NCI-H187 treated with DMSO at 0.1 percent for 48 hours (cell line): ENCODE results near the gene PUM1.
"Not testable (repeated sequence)": the region's sequence is repeated elsewhere in the genome, so short reads cannot be mapped to it uniquely, and the experiment has no call there.

Experiments used
- DNase-seq: peaks from one replicate; lab custom pipeline; 2025; lab: John Stamatoyannopoulos, UW

PUM1 gene

GRCh38 chr1:31062867-31063380, 2.6 kb downstream of the PUM1 start:
- no peak for DNase-seq

DNA sequence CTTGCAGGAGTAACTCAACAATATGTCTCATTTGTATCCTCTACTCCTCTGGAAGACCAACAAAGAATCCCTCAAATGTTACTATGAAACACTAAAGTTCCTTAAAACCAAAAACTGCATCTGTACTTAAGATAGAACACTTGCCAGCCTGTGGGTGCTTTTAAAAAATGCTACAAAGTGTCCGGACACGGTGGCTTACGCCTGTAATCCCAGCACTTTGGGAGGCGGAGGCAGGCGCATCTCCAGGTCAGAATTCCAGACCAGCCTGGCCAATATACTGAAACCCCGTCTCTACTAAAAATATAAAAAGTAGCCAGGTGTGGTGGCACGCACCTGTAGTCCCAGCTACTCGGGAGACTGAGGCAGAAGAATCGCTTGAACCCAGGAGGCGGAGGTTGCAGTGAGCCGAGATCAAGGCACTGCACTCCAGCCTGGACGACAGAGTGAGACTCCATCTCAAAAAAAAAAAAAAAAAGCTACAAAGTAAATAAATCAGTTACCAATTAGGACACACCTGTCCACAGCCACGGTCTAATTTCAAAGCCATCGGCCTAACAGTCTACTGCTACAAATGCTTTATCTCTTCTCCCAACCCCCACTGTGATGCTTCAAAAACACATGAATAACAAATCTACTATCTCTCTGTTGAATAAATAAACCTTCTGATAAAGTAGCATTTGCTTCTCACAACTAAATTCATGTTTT, 3.2 kb downstream of the PUM1 start:
- not testable (repeated sequence) for DNase-seq

- DNase-seq: no peak
Measured at GRCh38 chr1:31058012-31058411, 7.5 kb downstream of the PUM1 start.

GRCh38 chr1:31055953-31056352, 9.6 kb downstream of the PUM1 start:
- no peak for DNase-seq

- DNase-seq: no peak
Measured at GRCh38 chr1:31055501-31055900, 10.0 kb downstream of the PUM1 start.

DNA sequence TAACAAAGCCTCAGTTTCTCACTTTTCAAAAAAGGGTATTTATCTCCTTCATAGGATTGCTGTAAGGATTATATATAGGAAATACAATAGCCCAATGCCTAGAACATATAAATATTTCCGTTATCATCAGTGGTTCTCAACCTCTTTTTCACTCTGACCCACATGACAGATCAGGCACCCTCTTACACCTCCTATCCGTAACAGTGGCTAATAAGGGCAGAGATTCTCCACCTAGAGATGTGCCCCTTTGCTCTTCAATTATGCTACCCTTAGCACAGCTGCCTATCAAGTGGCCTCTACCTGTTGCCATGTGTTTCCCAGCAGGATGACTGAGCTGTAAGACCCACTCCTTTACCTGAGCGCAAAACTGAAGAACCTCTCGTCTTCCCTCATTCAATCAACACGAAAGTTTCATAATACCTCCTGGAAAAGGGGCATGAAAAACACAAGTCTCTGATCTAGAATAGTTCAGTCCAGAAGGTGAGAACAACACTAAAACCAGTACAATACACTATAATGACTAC, 10.5 kb downstream of the PUM1 start:
- no peak for DNase-seq

GRCh38 chr1:31054349-31054748, 11.2 kb downstream of the PUM1 start:
- no peak for DNase-seq

GRCh38 chr1:31052613-31053012, 12.9 kb downstream of the PUM1 start:
- not testable (repeated sequence) for DNase-seq

DNA sequence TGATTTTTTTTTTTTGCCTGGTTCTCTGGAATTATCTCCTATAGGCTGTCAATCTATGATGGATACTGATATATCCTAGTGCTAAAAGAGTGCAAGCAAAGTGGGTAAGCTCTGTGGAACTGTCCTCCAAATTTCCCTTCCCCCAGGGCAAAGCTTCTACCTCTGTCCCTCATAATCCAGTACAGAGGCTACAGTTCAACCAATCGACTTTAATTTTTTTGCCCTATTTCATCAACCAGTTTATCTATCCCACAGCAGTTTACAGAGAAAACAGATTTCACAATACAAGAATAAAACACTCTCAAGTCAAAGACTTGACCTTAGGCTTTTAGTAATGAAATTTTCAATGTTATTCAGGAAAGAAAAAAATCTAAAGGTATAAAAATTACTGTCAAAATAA, 13.9 kb downstream of the PUM1 start:
- no peak for DNase-seq

DNA sequence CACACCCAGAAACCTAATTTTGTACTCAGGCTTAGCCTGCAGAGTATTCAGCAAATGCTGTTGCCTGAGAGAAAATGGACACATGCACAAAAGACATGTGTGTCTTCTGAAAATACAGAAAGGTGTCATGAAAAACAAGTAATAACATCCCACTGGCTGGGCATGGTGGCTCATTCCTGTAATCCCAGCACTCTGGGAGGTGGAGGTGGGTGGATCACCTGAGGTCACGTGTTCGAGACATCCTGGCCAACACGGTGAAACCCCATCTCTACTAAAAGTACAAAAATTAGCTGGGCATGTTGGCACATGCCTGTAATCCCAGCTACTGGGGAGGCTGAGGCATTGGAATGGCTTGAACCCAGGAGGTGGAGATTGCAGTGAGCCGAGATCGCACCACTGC, 18.0 kb downstream of the PUM1 start:
- not testable (repeated sequence) for DNase-seq

- no peak for DNase-seq
Measured at GRCh38 chr1:31043631-31044030, 21.9 kb downstream of the PUM1 start.

GRCh38 chr1:31042656-31043055, 22.9 kb downstream of the PUM1 start:
- DNase-seq: no peak

DNA sequence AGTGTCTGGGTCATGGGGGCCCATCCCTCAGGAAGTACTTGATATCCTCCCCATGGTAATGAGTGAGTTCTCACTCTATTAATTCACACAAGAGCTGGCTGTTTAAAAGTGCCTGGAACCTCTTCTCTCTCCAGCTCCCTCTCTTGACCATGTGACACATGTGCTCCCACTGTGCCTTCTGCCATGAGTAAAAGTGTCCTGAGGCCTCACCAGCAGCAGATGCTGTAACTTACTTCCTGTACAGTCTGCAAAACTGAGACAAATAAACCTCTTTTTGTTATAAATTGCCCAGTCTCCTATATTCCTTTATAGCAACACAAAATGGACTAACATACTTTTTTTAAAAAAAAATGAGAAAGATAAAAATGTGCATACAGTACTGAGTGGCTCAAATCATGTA, 24.0 kb downstream of the PUM1 start:
- no peak for DNase-seq

DNA sequence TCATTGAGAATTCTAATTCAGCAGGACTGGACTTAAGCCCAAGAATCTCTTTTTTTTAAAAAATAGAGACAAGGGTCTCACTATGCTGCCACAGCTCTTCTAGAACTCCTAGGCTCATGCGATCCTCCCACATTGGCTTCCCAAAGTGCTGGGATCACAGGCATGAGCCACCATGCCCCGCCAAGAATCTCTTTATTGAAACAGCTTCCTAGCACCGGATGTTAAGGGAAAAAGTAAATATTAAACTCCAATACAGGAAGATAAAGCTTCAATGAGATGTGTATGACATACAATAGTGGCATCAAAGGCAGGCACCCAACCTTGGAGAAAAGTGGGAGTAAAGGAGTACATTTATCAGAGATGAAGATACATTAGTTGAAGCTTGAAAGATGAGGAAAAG, 25.5 kb downstream of the PUM1 start:
- DNase-seq: no peak

GRCh38 chr1:31038935-31039334, 26.6 kb downstream of the PUM1 start:
- not testable (repeated sequence) for DNase-seq

GRCh38 chr1:31038360-31038759, 27.2 kb downstream of the PUM1 start:
- no peak for DNase-seq

DNA sequence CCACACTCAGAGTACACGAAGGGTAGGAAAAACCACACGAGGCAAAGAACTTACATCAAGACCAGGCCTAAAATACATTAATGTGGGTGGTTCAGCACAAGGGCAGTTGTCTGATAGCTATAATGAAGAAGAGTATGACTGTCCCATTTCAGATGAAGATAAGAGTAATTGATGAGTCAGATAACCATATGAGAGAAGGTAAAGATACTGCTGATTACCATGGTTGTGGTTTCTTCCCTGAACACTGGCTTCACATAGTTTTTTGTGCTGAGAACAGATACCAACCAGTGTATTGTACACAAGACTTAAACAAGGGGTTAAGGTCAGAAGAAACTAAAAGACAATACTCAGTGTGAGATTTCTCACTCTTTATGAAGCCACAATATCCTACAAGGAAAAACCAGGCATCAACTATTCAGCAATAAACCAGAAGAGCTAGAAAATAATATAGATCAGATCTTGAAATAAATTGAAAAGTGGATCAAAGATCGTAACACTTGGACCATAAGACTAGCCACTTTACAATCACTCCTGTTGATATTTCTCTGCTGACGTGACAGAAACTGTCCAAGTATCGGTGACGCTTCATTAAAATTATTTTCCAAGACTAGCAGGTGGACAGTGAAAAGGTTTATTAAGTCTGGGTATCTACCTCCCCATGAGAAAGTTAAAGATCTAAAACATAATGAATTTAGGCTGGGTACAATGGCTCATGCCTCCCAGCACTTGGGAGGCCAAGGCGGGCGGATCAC, 28.6 kb downstream of the PUM1 start:
- DNase-seq: no peak

DNA sequence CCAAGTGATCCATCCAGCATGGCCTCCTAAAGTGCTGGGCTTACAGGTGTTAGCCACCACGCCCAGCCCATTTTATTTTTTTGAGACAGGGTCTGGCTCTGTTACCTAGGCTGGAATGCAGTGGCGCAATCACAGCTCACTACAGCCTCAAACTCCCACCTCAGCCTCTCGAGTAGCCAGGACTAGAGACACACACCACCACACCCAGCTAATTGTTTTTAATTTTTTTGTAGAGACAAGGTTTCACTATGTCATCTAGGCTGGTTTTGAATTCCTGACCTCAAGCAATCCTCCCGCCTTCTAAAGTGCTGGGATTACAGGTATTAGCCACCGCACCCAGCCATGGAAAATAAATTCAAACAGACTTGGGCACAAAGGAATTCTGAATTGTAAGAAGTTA, 31.9 kb downstream of the PUM1 start:
- DNase-seq: no peak

GRCh38 chr1:31032266-31032665, 33.3 kb downstream of the PUM1 start:
- DNase-seq: no peak

GRCh38 chr1:31031330-31032143, 34.0 kb downstream of the PUM1 start:
- DNase-seq: no peak

- no peak for DNase-seq
Measured at GRCh38 chr1:31029026-31029425, 36.5 kb downstream of the PUM1 start.
